GM12878 (cell line): Measurements from ENCODE around the gene NOS2. TPM values are rescaled to one million over a fixed set of nuclear protein-coding genes. Genes with fewer than 3 reads are reported as not detected.

Experiments
- ATAC-seq: fragments of 200-7000 bp; cut with Tn5 transposase; 3 replicates; pipeline ENCODE4 v1.9.1; 2020; ENCODE audit warnings: mild to moderate bottlenecking, moderate library complexity
- BruUV-seq: library from RNA; stranded (reverse); fragments of 400-500 nt; replicated peaks from 2 replicates; lab custom pipeline; 2021; lab: Mats Ljungman, UMichigan
- CTCF ChIA-PET: fragments of 300-600 bp; sonication (Branson Sonifier 250); formaldehyde crosslinking; extraction: SDS; loops from one replicate; lab custom pipeline; 2021; ENCODE audit warnings: inconsistent platforms; lab: Yijun Ruan, JAX
- POLR2A ChIA-PET: fragments of 350-600 bp; formaldehyde crosslinking; extraction: SDS; loops from one replicate; lab custom pipeline; 2021; ENCODE audit warnings: inconsistent platforms; lab: Charles Lee
- RAD21 ChIA-PET: fragments of 300-600 bp; sonication (Branson Sonifier 250); formaldehyde crosslinking; loops from one replicate; lab custom pipeline; 2023; ENCODE audit warnings: antibody characterized with exemption; ENCODE audit not compliant: unreplicated experiment; lab: Charles Lee
- SMC1A ChIA-PET: fragments of 300-600 bp; sonication (Branson Sonifier 250); formaldehyde crosslinking; loops from one replicate; lab custom pipeline; 2023; ENCODE audit not compliant: unreplicated experiment, uncharacterized antibody; lab: Charles Lee
- DNase-seq: peaks from one replicate; pipeline ENCODE4 v3.0.0-alpha.2; 2011; ENCODE audit warnings: low read depth, low spot score
- FAIRE-seq: peaks from 3 replicates; lab custom pipeline; 2011; peaks lifted over from hg19 to GRCh38; lab: Jason Lieb, UNC
- H2AFZ ChIP-seq: 2 replicates; pipeline ENCODE4 v1.6.0; 2011; ENCODE audit warnings: low read depth, low read length, control low read depth; ENCODE audit not compliant: control insufficient read depth
- H3K27ac ChIP-seq: 2 replicates; pipeline ENCODE4 v1.5.1; 2011; ENCODE audit warnings: control low read depth; ENCODE audit not compliant: control insufficient read depth, insufficient read depth
- H3K27me3 ChIP-seq, 2 experiments: replicated peaks in 1 of 2; 2 replicates each; pipeline versions ENCODE4 v1.6.0 to v1.6.1; 2011; ENCODE audit warnings: low read length in 1 of 2; ENCODE audit not compliant: control insufficient read depth in 2 of 2, insufficient read depth in 2 of 2
- H3K36me3 ChIP-seq, 2 experiments: 2 replicates each; pipeline ENCODE4 v1.5.1; 2011; ENCODE audit warnings: low read length in 1 of 2; ENCODE audit not compliant: control insufficient read depth in 2 of 2, insufficient read depth in 2 of 2
- H3K4me1 ChIP-seq: 2 replicates; pipeline ENCODE4 v1.6.1; 2011; ENCODE audit warnings: mild to moderate bottlenecking, low read length, moderate library complexity, mixed read lengths; ENCODE audit not compliant: control insufficient read depth, insufficient read depth
- H3K4me2 ChIP-seq: 2 replicates; pipeline ENCODE4 v1.6.0; 2011; ENCODE audit warnings: control low read depth; ENCODE audit not compliant: control insufficient read depth, insufficient read depth
- H3K4me3 ChIP-seq: fragments of 200-600 bp; sonication (generic); 2 replicates; pipeline ENCODE4 v1.5.1; 2016
- H3K79me2 ChIP-seq: 2 replicates; pipeline ENCODE4 v1.6.0; 2011; ENCODE audit warnings: low read length; ENCODE audit not compliant: control insufficient read depth, insufficient read depth
- H3K9ac ChIP-seq: 2 replicates; pipeline ENCODE4 v1.8.0; 2011; ENCODE audit warnings: low read length, control low read depth, mixed read lengths; ENCODE audit not compliant: control insufficient read depth, insufficient read depth
- H3K9me3 ChIP-seq: replicated peaks from 3 replicates; pipeline ENCODE4 v1.5.1; 2011; ENCODE audit warnings: mild to moderate bottlenecking, low read length; ENCODE audit not compliant: control insufficient read depth, insufficient read depth
- H4K20me1 ChIP-seq: 2 replicates; pipeline ENCODE4 v1.6.0; 2011; ENCODE audit not compliant: control insufficient read depth, insufficient read depth
- ATF3 ChIP-seq: IDR thresholded peaks from 2 replicates; pipeline ENCODE4 v1.6.1; 2011; ENCODE audit warnings: low read depth, mild to moderate bottlenecking, low read length, moderate library complexity, borderline replicate concordance; ENCODE audit errors: extremely low read depth
- HDAC2 ChIP-seq: fragments of 200-600 bp; sonication (generic); IDR thresholded peaks from 2 replicates; pipeline ENCODE4 v1.6.1; 2017
- KLF5 ChIP-seq: fragments of 450-650 bp; IDR thresholded peaks from 2 replicates; pipeline ENCODE4 v1.6.1; 2014; ENCODE audit warnings: mild to moderate bottlenecking; ENCODE audit not compliant: partially characterized antibody
- MLLT1 ChIP-seq: fragments of 450-650 bp; IDR thresholded peaks from 2 replicates; pipeline ENCODE4 v1.6.1; 2016; ENCODE audit warnings: mild to moderate bottlenecking
- NR2C2 ChIP-seq: IDR thresholded peaks from 2 replicates; pipeline ENCODE4 v1.6.1; 2011; ENCODE audit warnings: borderline replicate concordance, low read depth; ENCODE audit not compliant: control insufficient read depth, insufficient read length
- SIN3A ChIP-seq: IDR thresholded peaks from 2 replicates; pipeline ENCODE4 v1.6.1; 2012; ENCODE audit warnings: low read depth, low read length, improper control_type of control experiment
- STAT3 ChIP-seq: IDR thresholded peaks from 2 replicates; pipeline ENCODE4 v1.6.1; 2011; ENCODE audit warnings: low read depth, low read length, improper control_type of control experiment
- TAF1 ChIP-seq: IDR thresholded peaks from 2 replicates; pipeline ENCODE4 v1.6.1; 2011; ENCODE audit warnings: mild to moderate bottlenecking, low read depth, low read length, borderline replicate concordance
- WGBS: methylation state at CpG from one replicate; pipeline ENCODE4 v1.1.6; 2016; ENCODE audit warnings: low lambda C conversion rate; ENCODE audit not compliant: insufficient replicate concordance, insufficient coverage; ENCODE audit errors: missing lambda C conversion rate; 5-methylcytosine and 5-hydroxymethylcytosine counted together
- in situ Hi-C: fragments of 300-500 bp; cut with MboI; formaldehyde crosslinking; loops from 9 replicates; pipeline ENCODE4 v1.14.3; 2018; ENCODE audit warnings: mixed read lengths
- intact Hi-C: fragments of 100-400 bp; cut with micrococcal nuclease; formaldehyde crosslinking; loops from one replicate; pipeline ENCODE4 v1.14.2; 2022; ENCODE audit not compliant: unreplicated experiment
- polyA plus RNA-seq, 11 experiments: library from polyadenylated mRNA; depleted of rRNA in 4 of 11; unstranded in 6 of 11; stranded (reverse) in 5 of 11; fragments of >200 nt; fragmentation: Nextera tagmentation in 4 of 11; fragmentation: Illumina TruSeq in 1 of 11; extraction: Ambion mirVana in 4 of 11; extraction: Trizol in 1 of 11; gene quantifications; 1 replicate in 1 of 11; 2 replicates in 10 of 11; pipeline versions ENCODE4 v1.2.1 to v1.2.3, GENCODE V29; 2011 to 2016; ENCODE audit warnings: inconsistent platforms in 2 of 11, missing spikeins in 2 of 11, low read depth in 1 of 11
- total RNA-seq, 4 experiments: library from RNA; depleted of rRNA in 3 of 4; stranded (reverse); fragments of >200 nt in 3 of 4; fragmentation: Illumina TruSeq in 1 of 4; extraction: Trizol in 1 of 4; gene quantifications; 2 replicates each; pipeline versions ENCODE4 v1.2.1 to v1.2.3, GENCODE V29; 2013 to 2021

The NOS2 gene
- total and polyA plus RNA-seq, 10 of the 15 experiments (the other 5 are each of a cell fraction or from before 2014, with no cell fraction given), result 0.01 to 0.05 (median 0.01) TPM; not detected in 7

- in situ Hi-C loops (no loop called here), intact Hi-C loops (no loop called here)
- 34% methylated on average over 7 of the region's 9 CpGs for WGBS
- H3K27ac ChIP-seq, result no peak overlapping the region
- ChIA-PET RAD21 (no interaction called here), SMC1A (no interaction called here), CTCF (interaction anchor here (1.1 to 1.2 kb wide), 2 partner anchors 40 to 111 kb away, joined by 3 read pairs; no protein-coding TSS in a partner anchor), POLR2A (no interaction called here)
- no peak for ATAC-seq
- H3K4me2 ChIP-seq, result no peak overlapping the region
- H3K9ac ChIP-seq, result no peak overlapping the region
- FAIRE-seq, result no peak
- no TSS peak for BruUV-seq
- no peak for DNase-seq
- no peak overlapping the region for H3K4me3 ChIP-seq
- no peak for TF ChIP-seq ATF3
- no peak for TF ChIP-seq SIN3A
- TF ChIP-seq NR2C2, result no peak
- no peak for TF ChIP-seq STAT3
- no peak for TF ChIP-seq HDAC2
- TF ChIP-seq MLLT1, result no peak
- no peak for TF ChIP-seq TAF1
- no peak for TF ChIP-seq KLF5
- no peaks in the 10 kb centered on the region for H4K20me1 ChIP-seq
- no peaks in the 10 kb centered on the region for H3K36me3 ChIP-seq
- H3K27me3 ChIP-seq, result no peaks in the 10 kb centered on the region; a peak in 1 of 4 replicates
- H3K9me3 ChIP-seq, result no peaks in the 10 kb centered on the region
- H3K79me2 ChIP-seq, result no peaks in the 10 kb centered on the region
- H2AFZ ChIP-seq, result no peak overlapping the region
- no peaks in the 10 kb centered on the region for H3K4me1 ChIP-seq
Observed at GRCh38 chr17:27765353-27765752, 35.0 kb downstream of the NOS2 start.
